GM18526 (cell line): Measurements from ENCODE around the gene NAPB.

ENCODE experiments used
- POLR2A ChIP-seq: IDR thresholded peaks from 3 replicates; pipeline ENCODE4 v1.6.1; 2011; ENCODE audit not compliant: insufficient read length; ENCODE audit errors: extremely low read depth

NAPB gene

GRCh38 chr20:23420943-23421931 lies at the start of gene NAPB:
TSS of gene NAPB (minus strand) at chr20:23421488. CDS start at chr20:23421402, 86 bp downstream.
- TF ChIP-seq POLR2A, result peak; percentile 73

- no peak for TF ChIP-seq POLR2A
Observed at GRCh38 chr20:23461180-23461579, 39.9 kb upstream of the NAPB start.

GRCh38 chr20:23459461-23460150 lies 38.3 kb upstream of the NAPB start:
- no peak for TF ChIP-seq POLR2A

- TF ChIP-seq POLR2A, result no peak
Observed at GRCh38 chr20:23456873-23457272, 35.6 kb upstream of the NAPB start.

GRCh38 chr20:23456409-23456808 lies 35.1 kb upstream of the NAPB start:
- no peak for TF ChIP-seq POLR2A

GRCh38 chr20:23455639-23456038 lies 34.4 kb upstream of the NAPB start:
- TF ChIP-seq POLR2A, result no peak

- TF ChIP-seq POLR2A, result no peak
Observed at GRCh38 chr20:23454816-23455215, 33.5 kb upstream of the NAPB start.

- no peak for TF ChIP-seq POLR2A
Observed at GRCh38 chr20:23453549-23454543, 32.6 kb upstream of the NAPB start.

- no peak for TF ChIP-seq POLR2A
Observed at GRCh38 chr20:23452776-23453175, 31.5 kb upstream of the NAPB start, which contains the start of gene CST11. TSS of gene CST11 (minus strand) at chr20:23452876. CDS start at chr20:23452811, 65 bp downstream.

- TF ChIP-seq POLR2A, result no peak
Observed at GRCh38 chr20:23451956-23452487, 30.7 kb upstream of the NAPB start.

- TF ChIP-seq POLR2A, result no peak
Observed at GRCh38 chr20:23450877-23451276, 29.6 kb upstream of the NAPB start.

GRCh38 chr20:23449421-23449820 lies 28.1 kb upstream of the NAPB start:
- TF ChIP-seq POLR2A, result no peak

GRCh38 chr20:23448167-23448566 lies 26.9 kb upstream of the NAPB start:
- TF ChIP-seq POLR2A, result no peak

- no peak for TF ChIP-seq POLR2A
Observed at GRCh38 chr20:23446505-23446904, 25.2 kb upstream of the NAPB start.
